OCI-LY7 (cell line): ENCODE results near the gene IGSF21. TPM values are rescaled to one million over a fixed set of nuclear protein-coding genes. Genes with fewer than 3 reads are reported as not detected.

ENCODE experiments used
- BruUV-seq: library from RNA; stranded (reverse); fragments of 400-500 nt; replicated peaks from 2 replicates; lab custom pipeline; 2021; lab: Mats Ljungman, UMichigan
- CTCF ChIA-PET: fragments of 300-600 bp; sonication (Branson Sonifier 250); formaldehyde crosslinking; loops from one replicate; lab custom pipeline; 2022; ENCODE audit warnings: antibody characterized with exemption; ENCODE audit not compliant: unreplicated experiment; lab: Charles Lee
- POLR2A ChIA-PET: fragments of 300-600 bp; sonication (Branson Sonifier 250); formaldehyde crosslinking; loops from one replicate; lab custom pipeline; 2022; ENCODE audit warnings: antibody characterized with exemption; lab: Charles Lee
- DNase-seq: peaks from one replicate; pipeline ENCODE4 v3.0.0-alpha.2; 2015; ENCODE audit warnings: low spot score
- H2AFZ ChIP-seq: fragments of 200-600 bp; sonication (generic), shearing (Covaris generic); 2 replicates; pipeline ENCODE4 v1.6.1; 2014; ENCODE audit warnings: mild to moderate bottlenecking, antibody characterized with exemption, low read length, moderate library complexity
- H3K27ac ChIP-seq: fragments of 200-600 bp; sonication (generic); 2 replicates; pipeline ENCODE4 v1.5.1; 2014; ENCODE audit warnings: mixed run types, low read depth, mild to moderate bottlenecking, moderate library complexity, low read length, inconsistent platforms; ENCODE audit not compliant: poor library complexity, severe bottlenecking
- H3K36me3 ChIP-seq: fragments of 200-600 bp; sonication (generic); 2 replicates; pipeline ENCODE4 v1.6.1; 2014; ENCODE audit warnings: mild to moderate bottlenecking, antibody characterized with exemption, low read length, moderate library complexity, mixed read lengths; ENCODE audit not compliant: insufficient read depth
- H3K4me1 ChIP-seq: fragments of 200-600 bp; sonication (generic); 2 replicates; pipeline ENCODE4 v1.5.1; 2014; ENCODE audit warnings: mild to moderate bottlenecking, low read length; ENCODE audit not compliant: insufficient read depth, poor library complexity, severe bottlenecking
- H3K4me2 ChIP-seq: fragments of 200-600 bp; sonication (generic); 2 replicates; pipeline ENCODE4 v1.6.1; 2014; ENCODE audit warnings: mild to moderate bottlenecking, low read length
- H3K4me3 ChIP-seq: fragments of 200-600 bp; sonication (generic); 2 replicates; pipeline ENCODE4 v1.5.1; 2014; ENCODE audit warnings: mild to moderate bottlenecking, low read depth, low read length; ENCODE audit not compliant: poor library complexity, severe bottlenecking
- H3K79me2 ChIP-seq: fragments of 200-600 bp; sonication (generic); 2 replicates; pipeline ENCODE4 v1.6.1; 2016; ENCODE audit warnings: low read depth, mild to moderate bottlenecking, low read length, moderate library complexity, mixed read lengths; ENCODE audit not compliant: insufficient read depth
- H3K9me2 ChIP-seq: fragments of 200-600 bp; sonication (generic); 2 replicates; pipeline ENCODE4 v1.6.1; 2016; ENCODE audit warnings: mild to moderate bottlenecking, low read length, mixed read lengths; ENCODE audit not compliant: insufficient read depth
- H3K9me3 ChIP-seq: fragments of 200-600 bp; sonication (generic); 2 replicates; pipeline ENCODE4 v1.6.1; 2014; ENCODE audit warnings: mild to moderate bottlenecking, mixed run types, low read length, mixed read lengths
- H4K20me1 ChIP-seq: fragments of 200-600 bp; sonication (generic); 2 replicates; pipeline ENCODE4 v1.6.1; 2014; ENCODE audit warnings: mild to moderate bottlenecking, antibody characterized with exemption, low read length, moderate library complexity, mixed read lengths; ENCODE audit not compliant: insufficient read depth
- CTCF ChIP-seq: fragments of 200-600 bp; sonication (generic); conservative IDR thresholded peaks from 2 replicates; pipeline ENCODE4 v1.5.1; 2014; ENCODE audit warnings: mild to moderate bottlenecking, antibody characterized with exemption, low read length, moderate library complexity, mixed read lengths
- EZH2phosphoT487 ChIP-seq: fragments of 200-600 bp; sonication (generic); IDR thresholded peaks from 2 replicates; pipeline ENCODE4 v1.6.1; 2018; ENCODE audit warnings: low read depth, borderline replicate concordance, mild to moderate bottlenecking, mixed run types, antibody characterized with exemption, low read length, moderate library complexity, mixed read lengths
- intact Hi-C: fragments of 100-400 bp; cut with micrococcal nuclease; formaldehyde crosslinking; loops from one replicate; pipeline ENCODE4 v1.10.0; 2022; ENCODE audit not compliant: unreplicated experiment
- total RNA-seq, 2 experiments: library from RNA; depleted of rRNA in 1 of 2; stranded (reverse); fragments of >200 nt in 1 of 2; shearing (Covaris generic) in 1 of 2; gene quantifications; 2 replicates each; pipeline ENCODE4 v1.2.3, GENCODE V29; 2014 to 2022

The IGSF21 gene
- total RNA-seq, 2 experiments from 2014 or later, result 0.17 TPM; not detected in 1

- no peaks in the 10 kb centered on the region for H3K9me3 ChIP-seq
- intact Hi-C loops, result loop anchor here (5.0 to 10.0 kb wide), 2 partner anchors 200 to 322 kb away; partner anchors contain the start of gene IGSF21
- ChIA-PET CTCF (no interaction called here), POLR2A (no interaction called here)
- no peaks in the 10 kb centered on the region for H3K79me2 ChIP-seq
- H2AFZ ChIP-seq, result no peak overlapping the region
- no peak overlapping the region for H3K4me2 ChIP-seq
- DNase-seq, result no peak
- no peaks in the 10 kb centered on the region for H3K36me3 ChIP-seq
- H3K4me1 ChIP-seq, result no peaks in the 10 kb centered on the region
- no peak for TF ChIP-seq CTCF
- no peak for TF ChIP-seq EZH2phosphoT487
- no peak overlapping the region for H3K4me3 ChIP-seq
- H3K27ac ChIP-seq, result no peak overlapping the region
- BruUV-seq, result no TSS peak
- H3K9me2 ChIP-seq, result no peaks in the 10 kb centered on the region
- H4K20me1 ChIP-seq, result no peaks in the 10 kb centered on the region
These were observed 196.7 kb downstream of the IGSF21 start for GRCh38 chr1:18304151-18304869.

GRCh38 chr1:18305182-18305795, 197.7 kb downstream of the IGSF21 start:
- TF ChIP-seq CTCF, result no peak
- TF ChIP-seq EZH2phosphoT487, result no peak
- Histone ChIP-seq H2AFZ (no peak overlapping the region), H3K9me3 (no peaks in the 10 kb centered on the region), H3K4me1 (no peaks in the 10 kb centered on the region), H3K4me3 (no peak overlapping the region), H3K9me2 (no peaks in the 10 kb centered on the region), H3K27ac (no peak overlapping the region), H4K20me1 (no peaks in the 10 kb centered on the region), H3K4me2 (no peak overlapping the region), H3K36me3 (no peaks in the 10 kb centered on the region), H3K79me2 (no peaks in the 10 kb centered on the region)
- no TSS peak for BruUV-seq
- intact Hi-C loops, result loop anchor here (10.0 kb wide), 1 partner anchor 200 kb away; the partner anchor contains the start of gene IGSF21
- POLR2A ChIA-PET, result no interaction called here
- CTCF ChIA-PET, result interaction anchor here (0.7 kb wide), 1 partner anchor 363 kb away, joined by 3 read pairs; no protein-coding TSS in a partner anchor
- no peak for DNase-seq
